Small intestine (tissue), 16 donors: ENCODE data around the gene ZIM2. TPM values are rescaled to one million over a fixed set of nuclear protein-coding genes. Genes with fewer than 3 reads are reported as not detected.

Experiments used
- DNase-seq, 2 donors: peaks; one replicate each; pipeline versions ENCODE4 v3.0.0 to v3.0.0-alpha.2; 2013
- FAIRE-seq: peaks from 2 replicates; lab custom pipeline; 2012; peaks lifted over from hg19 to GRCh38; lab: Jason Lieb, UNC
- H3K27ac ChIP-seq, 3 donors: one replicate each; pipeline ENCODE4 v1.5.1; 2013; ENCODE audit warnings: low read length in 2 of 3, mild to moderate bottlenecking in 2 of 3, control low read depth in 1 of 3, inconsistent platforms in 1 of 3, low read depth in 1 of 3, moderate library complexity in 1 of 3
- H3K27me3 ChIP-seq, 3 donors: one replicate each; pipeline ENCODE4 v1.6.1; 2013; ENCODE audit warnings: low read length in 3 of 3, inconsistent platforms in 1 of 3; ENCODE audit not compliant: control insufficient read depth in 3 of 3, insufficient read depth in 3 of 3
- H3K36me3 ChIP-seq, 3 donors: one replicate each; pipeline ENCODE4 v1.6.1; 2013; ENCODE audit warnings: low read length in 3 of 3, inconsistent platforms in 1 of 3, low read depth in 1 of 3, mild to moderate bottlenecking in 1 of 3, moderate library complexity in 1 of 3; ENCODE audit not compliant: control insufficient read depth in 3 of 3, insufficient read depth in 2 of 3
- H3K4me1 ChIP-seq, 3 donors: one replicate each; pipeline ENCODE4 v1.6.1; 2013; ENCODE audit warnings: low read length in 2 of 3, inconsistent platforms in 1 of 3, low read depth in 1 of 3, mild to moderate bottlenecking in 1 of 3, moderate library complexity in 1 of 3; ENCODE audit not compliant: control insufficient read depth in 3 of 3, insufficient read depth in 2 of 3
- H3K4me3 ChIP-seq, 3 donors: one replicate each; pipeline ENCODE4 v1.5.1; 2013; ENCODE audit warnings: low read length in 3 of 3, control low read depth in 1 of 3, inconsistent platforms in 1 of 3, low read depth in 1 of 3, mild to moderate bottlenecking in 1 of 3, moderate library complexity in 1 of 3
- H3K9me3 ChIP-seq, 2 donors: one replicate each; pipeline ENCODE4 v1.6.1; 2013; ENCODE audit warnings: low read depth in 1 of 2, low read length in 1 of 2; ENCODE audit not compliant: control insufficient read depth in 2 of 2, insufficient read depth in 1 of 2
- WGBS, 3 donors: extraction: QIAGEN DNeasy Blood & Tissue Kit; methylation state at CpG; one replicate each; pipeline ENCODE4 v1.1.7; 2013; 5-methylcytosine and 5-hydroxymethylcytosine counted together
- long read RNA-seq, 10 donors: transcript quantifications; one replicate each; lab custom pipeline, GENCODE V29; 2026
- polyA plus RNA-seq, 4 donors: library from polyadenylated mRNA; stranded (reverse) in 3 of 4; unstranded in 1 of 4; fragments of 200-250 nt in 3 of 4; fragments of 120-200 nt in 1 of 4; gene quantifications; one replicate each; pipeline versions ENCODE4 v1.2.1 to v1.2.3, GENCODE V29; 2013
- donor health status: healthy with polysubstance abuse.
- donor health status: control.
- donor health status: control.
- donor health status: Bipolar disorder and iron deficiency.
- donor health status: healthy.

ZIM2 gene
- polyA plus RNA-seq: under 1 TPM in 1 of 4 donors, not detected in 3; 0.30 TPM
- long read RNA-seq, donor 1, partial matches to known transcripts: 0 of 1 reads
- long read RNA-seq, donor 1, other reads (novel, unspliced or antisense): 0 of 1 reads
- long read RNA-seq, donor 2: 0 reads
- long read RNA-seq, donor 3: 0 reads
- long read RNA-seq, donor 4: 0 reads
- long read RNA-seq, donor 5: 0 reads
- long read RNA-seq, donor 6: 0 reads
- long read RNA-seq, donor 7: 0 reads
- long read RNA-seq, donor 8: 0 reads
- long read RNA-seq, donor 9: 0 reads
- long read RNA-seq, donor 10: 0 reads

DNA sequence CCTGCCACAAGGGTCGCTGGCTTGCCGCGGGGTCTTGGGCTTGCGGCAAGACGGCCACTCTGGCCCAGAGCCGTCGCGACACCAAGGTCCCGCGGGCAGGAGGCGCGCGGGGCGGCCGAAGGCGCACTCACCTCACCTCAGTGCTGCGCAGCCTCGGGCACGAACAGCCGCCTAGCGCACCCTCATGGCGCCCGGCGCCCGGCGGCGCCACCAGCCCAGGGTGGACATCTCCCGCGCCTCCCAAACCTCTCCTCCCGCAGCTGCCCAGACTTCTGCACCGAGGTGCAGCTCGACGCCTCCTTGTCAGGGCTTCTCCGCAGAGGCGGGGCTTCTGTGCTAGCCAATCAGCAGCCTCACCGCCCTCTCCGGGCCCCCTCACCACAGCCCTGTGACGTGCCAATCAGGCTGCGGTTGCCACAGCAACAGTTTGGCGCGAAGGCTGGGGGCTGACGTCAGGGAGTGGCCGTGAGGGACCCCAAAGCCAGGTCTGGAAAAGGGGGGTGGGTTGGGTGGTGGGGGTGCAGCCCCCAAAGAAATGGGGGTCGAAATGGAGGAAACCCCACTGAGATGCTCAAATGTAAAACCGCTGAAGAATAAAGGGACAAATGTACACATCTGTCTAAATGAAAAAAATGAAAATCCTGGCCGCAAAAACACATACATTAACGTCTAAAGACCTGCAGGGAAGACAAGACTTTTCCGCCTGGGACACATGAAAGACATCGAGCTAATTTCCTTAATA lies at the start of gene ZIM2, which contains the start of gene PEG3:
Gene ZIM2, minus strand, starts transcription at position 276 of the 742 bp plus-strand sequence. CDS start 16,449 bp downstream, outside the sequence.
Gene PEG3, minus strand, starts transcription at position 276 of the 742 bp plus-strand sequence. CDS start 16,071 bp downstream, outside the sequence.
- 51 to 69% (median 58%) methylated on average over 31 to 49 of the region's 49 CpGs for WGBS, 3 donors
- H3K9me3 ChIP-seq: peaks cover 6 to 7% of the 10 kb centered on the region in 2 donors
- DNase-seq: peak in 1 of 2 donors; percentile 43
- H3K4me3 ChIP-seq: peak within 1 kb of the TSS in 1 of 3 donors; percentile 59
- H3K27me3 ChIP-seq: peaks cover 0 to 11% (median 3%) of the 10 kb centered on the region in 3 donors
- H3K36me3 ChIP-seq: no peaks in the 10 kb centered on the region
- H3K4me1 ChIP-seq: no peaks in the 10 kb centered on the region
- FAIRE-seq: no peak
- H3K27ac ChIP-seq: peak within 1 kb of the TSS in 1 of 3 donors; percentile 82

DNA sequence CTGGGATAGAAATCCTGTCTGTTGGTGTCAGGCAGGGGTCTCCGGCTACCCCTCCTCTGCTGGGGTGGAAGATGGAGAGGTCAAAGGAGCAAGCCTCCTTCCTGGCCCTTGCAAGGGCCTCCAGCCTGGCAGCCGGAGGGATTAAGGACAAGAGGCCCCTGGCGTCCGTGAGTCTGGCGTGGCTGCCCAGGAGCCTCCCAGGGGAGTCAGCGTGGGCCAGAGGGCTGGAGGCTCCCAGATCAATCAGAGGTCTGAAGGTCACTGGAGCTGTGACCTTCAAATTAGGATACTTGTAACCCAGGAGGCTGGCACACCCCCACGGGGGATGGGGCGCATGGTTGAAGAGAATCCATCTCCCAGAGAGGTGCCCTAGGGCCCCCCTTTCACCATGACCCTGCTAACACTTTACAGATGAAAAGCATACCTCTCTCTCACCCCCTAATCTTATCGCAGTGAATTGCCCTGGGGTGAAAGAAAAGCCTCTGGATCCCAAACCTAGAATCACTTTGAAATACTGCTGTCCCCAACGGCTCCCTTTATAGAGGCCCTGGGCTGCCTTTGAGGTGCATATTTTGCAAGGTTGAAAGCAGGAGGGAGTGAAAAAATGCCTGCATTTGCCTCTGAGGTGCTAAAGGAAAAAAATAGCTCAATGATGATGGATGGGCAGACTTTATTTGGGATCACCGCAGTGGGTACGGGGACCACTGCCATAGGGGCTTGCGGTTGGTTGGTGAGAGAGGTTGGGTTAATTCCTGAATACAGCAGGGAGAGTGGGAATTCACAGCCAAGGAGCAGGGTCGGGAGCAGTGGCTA lies 44.9 kb upstream of the ZIM2 start:
- Histone ChIP-seq H3K4me1 (no peaks in the 10 kb centered on the region), H3K27me3 (no peaks in the 10 kb centered on the region), H3K4me3 (no peak overlapping the region), H3K9me3 (peaks cover 3 to 6% of the 10 kb centered on the region in 2 donors), H3K27ac (no peak overlapping the region), H3K36me3 (no peaks in the 10 kb centered on the region)
- FAIRE-seq (no peak), DNase-seq (no peak)
- WGBS, 3 donors: 27 to 30% (median 28%) methylated on average over 14 of the region's 14 CpGs

- DNase-seq: no peak
- Histone ChIP-seq H3K4me1 (no peaks in the 10 kb centered on the region), H3K27ac (no peak overlapping the region), H3K27me3 (no peaks in the 10 kb centered on the region), H3K9me3 (peaks cover 3 to 6% of the 10 kb centered on the region in 2 donors), H3K36me3 (no peaks in the 10 kb centered on the region), H3K4me3 (no peak overlapping the region)
- WGBS, 3 donors: 65 to 70% (median 68%) methylated on average over 5 of the region's 5 CpGs
- FAIRE-seq: no peak
These were observed 43.9 kb upstream of the ZIM2 start for GRCh38 chr19:56884441-56884840.

- H3K27me3 ChIP-seq: no peaks in the 10 kb centered on the region
- no peak overlapping the region for H3K27ac ChIP-seq
- FAIRE-seq (no peak), DNase-seq (no peak)
- no peaks in the 10 kb centered on the region for H3K4me1 ChIP-seq
- H3K4me3 ChIP-seq: no peak overlapping the region
- no peaks in the 10 kb centered on the region for H3K36me3 ChIP-seq
- peaks cover 4 to 6% of the 10 kb centered on the region in 2 donors for H3K9me3 ChIP-seq
- 73 to 78% (median 74%) methylated on average over 5 of the region's 5 CpGs for WGBS, 3 donors
These were observed 40.2 kb upstream of the ZIM2 start for GRCh38 chr19:56880592-56881190.

DNA sequence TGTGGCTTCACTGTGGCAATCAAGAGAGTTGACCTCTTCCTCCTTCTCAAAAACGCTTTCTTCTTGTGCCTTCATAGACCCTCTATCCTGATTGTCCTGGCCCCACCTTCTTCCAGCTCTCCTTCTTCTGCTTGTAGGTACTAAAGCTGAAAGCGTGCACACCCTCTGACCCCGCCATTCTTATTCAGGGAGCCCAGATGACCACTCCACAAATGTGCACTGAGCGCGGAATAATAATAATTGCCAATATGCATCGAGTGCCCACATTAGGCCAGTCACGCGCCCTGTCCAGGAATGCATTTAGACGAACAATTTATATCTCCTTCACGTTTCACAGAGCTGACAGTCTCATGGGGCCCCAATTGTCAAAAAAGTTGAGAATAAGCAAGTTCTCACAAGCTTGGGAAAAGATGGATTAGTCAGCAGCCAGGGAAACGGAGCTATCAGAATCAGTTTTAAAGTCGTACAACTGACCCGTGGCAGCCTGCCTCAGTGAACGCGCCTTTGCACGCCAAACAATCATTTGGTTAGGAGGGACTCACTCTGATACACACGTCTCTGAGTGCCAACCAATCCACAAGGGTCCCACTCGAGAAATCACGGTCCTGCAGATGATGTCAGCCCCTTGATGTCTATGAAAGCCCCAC lies 36.7 kb upstream of the ZIM2 start:
- no peak for DNase-seq
- no peaks in the 10 kb centered on the region for H3K27me3 ChIP-seq
- FAIRE-seq: no peak
- WGBS, 3 donors: 82 to 85% (median 84%) methylated on average over 19 of the region's 19 CpGs
- no peak overlapping the region for H3K27ac ChIP-seq
- no peaks in the 10 kb centered on the region for H3K36me3 ChIP-seq
- no peaks in the 10 kb centered on the region for H3K4me1 ChIP-seq
- no peak overlapping the region for H3K4me3 ChIP-seq
- H3K9me3 ChIP-seq: peaks cover 5 to 20% of the 10 kb centered on the region in 2 donors

DNA sequence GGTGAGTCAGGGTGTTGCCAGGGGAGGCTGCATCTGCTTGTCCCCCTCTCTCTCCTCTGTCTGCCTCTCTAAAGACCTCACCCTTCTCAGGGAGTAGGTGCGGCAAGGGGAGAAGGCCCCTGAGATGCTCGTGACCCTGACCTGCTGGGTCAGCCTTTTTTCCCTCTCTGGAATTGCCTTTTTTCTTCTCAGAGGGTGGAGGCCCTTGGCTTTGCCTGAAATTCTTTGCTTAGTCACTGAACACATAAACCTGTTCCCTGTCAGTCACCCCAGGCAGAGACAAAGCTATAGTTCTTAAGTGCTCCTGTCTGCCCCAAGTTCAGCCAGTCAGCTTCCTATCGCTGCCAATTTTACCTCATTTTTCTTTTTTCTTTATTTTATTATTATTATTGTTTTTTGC lies 35.2 kb upstream of the ZIM2 start:
- no peaks in the 10 kb centered on the region for H3K27me3 ChIP-seq
- peaks cover 5 to 15% of the 10 kb centered on the region in 2 donors for H3K9me3 ChIP-seq
- H3K4me1 ChIP-seq: no peaks in the 10 kb centered on the region
- 66 to 84% (median 80%) methylated on average over 3 of the region's 3 CpGs for WGBS, 3 donors
- no peak overlapping the region for H3K27ac ChIP-seq
- FAIRE-seq: no peak
- H3K4me3 ChIP-seq: no peak overlapping the region
- H3K36me3 ChIP-seq: no peaks in the 10 kb centered on the region
- DNase-seq: no peak

GRCh38 chr19:56874530-56874929 lies 34.0 kb upstream of the ZIM2 start:
- no peak overlapping the region for H3K27ac ChIP-seq
- no peaks in the 10 kb centered on the region for H3K36me3 ChIP-seq
- H3K27me3 ChIP-seq: peaks cover 0 to 2% (median 0%) of the 10 kb centered on the region in 3 donors
- H3K4me1 ChIP-seq: no peaks in the 10 kb centered on the region
- no peak for FAIRE-seq
- peaks cover 5 to 14% of the 10 kb centered on the region in 2 donors for H3K9me3 ChIP-seq
- DNase-seq: no peak
- no peak overlapping the region for H3K4me3 ChIP-seq
- WGBS, 3 donors: 67 to 88% (median 87%) methylated on average over 4 of the region's 4 CpGs
